ENCODE results near the gene FLNC. TPM values are rescaled to one million over a fixed set of nuclear protein-coding genes. Genes with fewer than 3 reads are reported as not detected.

FLNC gene
- total RNA-seq, 4 donors from 2014 or later = 5.7 to 12.6 (median 9.3) TPM

DNA sequence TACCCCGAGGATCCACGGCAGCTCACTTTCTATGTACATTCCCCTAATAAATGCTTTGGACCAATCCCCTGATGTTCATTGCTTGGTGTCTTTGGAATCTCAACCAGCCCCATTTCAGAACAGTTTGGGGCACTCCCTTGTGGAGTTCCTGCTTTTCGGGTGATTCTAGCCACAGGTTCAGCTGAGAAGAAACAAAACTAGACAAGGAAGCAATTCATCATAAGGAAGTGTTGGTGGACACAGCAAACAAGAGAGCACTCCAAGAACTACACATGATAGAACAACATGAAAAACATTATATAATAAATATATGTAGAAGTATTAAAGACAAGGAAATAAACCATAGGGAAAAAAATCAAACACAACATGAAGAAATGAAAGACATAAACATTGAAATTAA lies 44.5 kb upstream of the FLNC start:
- H3K4me1 ChIP-seq = no peaks in the 10 kb centered on the region
- 79 to 86% methylated on average over 3 of the region's 3 CpGs for WGBS, 2 donors

GRCh38 chr7:128788446-128789412 lies 41.5 kb upstream of the FLNC start:
- Histone ChIP-seq H3K36me3 (no peaks in the 10 kb centered on the region), H3K4me1 (peaks cover 8 to 9% of the 10 kb centered on the region in 2 donors), H3K27ac (no peak overlapping the region), H3K4me3 (replicated peaks in 1 of 3) (no peak overlapping the region), H3K27me3 (no peaks in the 10 kb centered on the region), H3K9me3 (no peaks in the 10 kb centered on the region)
- DNase-seq = no peak
- intact Hi-C loops (cut with DNase I) = no loop called here
- TF ChIP-seq POLR2A (IDR thresholded peaks at IDR 0.05) = no peak
- TF ChIP-seq, protein P1, sequence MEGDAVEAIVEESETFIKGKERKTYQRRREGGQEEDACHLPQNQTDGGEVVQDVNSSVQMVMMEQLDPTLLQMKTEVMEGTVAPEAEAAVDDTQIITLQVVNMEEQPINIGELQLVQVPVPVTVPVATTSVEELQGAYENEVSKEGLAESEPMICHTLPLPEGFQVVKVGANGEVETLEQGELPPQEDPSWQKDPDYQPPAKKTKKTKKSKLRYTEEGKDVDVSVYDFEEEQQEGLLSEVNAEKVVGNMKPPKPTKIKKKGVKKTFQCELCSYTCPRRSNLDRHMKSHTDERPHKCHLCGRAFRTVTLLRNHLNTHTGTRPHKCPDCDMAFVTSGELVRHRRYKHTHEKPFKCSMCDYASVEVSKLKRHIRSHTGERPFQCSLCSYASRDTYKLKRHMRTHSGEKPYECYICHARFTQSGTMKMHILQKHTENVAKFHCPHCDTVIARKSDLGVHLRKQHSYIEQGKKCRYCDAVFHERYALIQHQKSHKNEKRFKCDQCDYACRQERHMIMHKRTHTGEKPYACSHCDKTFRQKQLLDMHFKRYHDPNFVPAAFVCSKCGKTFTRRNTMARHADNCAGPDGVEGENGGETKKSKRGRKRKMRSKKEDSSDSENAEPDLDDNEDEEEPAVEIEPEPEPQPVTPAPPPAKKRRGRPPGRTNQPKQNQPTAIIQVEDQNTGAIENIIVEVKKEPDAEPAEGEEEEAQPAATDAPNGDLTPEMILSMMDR (IDR thresholded peaks at IDR 0.05) = no peak
- WGBS, 2 donors = 81 to 85% methylated on average over 6 to 9 of the region's 9 CpGs

More for the DNA sequence above, 44.5 kb upstream of the FLNC start:
- intact Hi-C loops (cut with DNase I) = no loop called here
- Histone ChIP-seq H3K36me3 (no peaks in the 10 kb centered on the region), H3K27me3 (no peaks in the 10 kb centered on the region), H3K27ac (no peak overlapping the region), H3K9me3 (no peaks in the 10 kb centered on the region), H3K4me3 (replicated peaks in 1 of 3) (no peak overlapping the region)
- no peak for TF ChIP-seq POLR2A (IDR thresholded peaks at IDR 0.05)
- TF ChIP-seq, protein P1 (IDR thresholded peaks at IDR 0.05) = no peak
- no peak for DNase-seq

DNA sequence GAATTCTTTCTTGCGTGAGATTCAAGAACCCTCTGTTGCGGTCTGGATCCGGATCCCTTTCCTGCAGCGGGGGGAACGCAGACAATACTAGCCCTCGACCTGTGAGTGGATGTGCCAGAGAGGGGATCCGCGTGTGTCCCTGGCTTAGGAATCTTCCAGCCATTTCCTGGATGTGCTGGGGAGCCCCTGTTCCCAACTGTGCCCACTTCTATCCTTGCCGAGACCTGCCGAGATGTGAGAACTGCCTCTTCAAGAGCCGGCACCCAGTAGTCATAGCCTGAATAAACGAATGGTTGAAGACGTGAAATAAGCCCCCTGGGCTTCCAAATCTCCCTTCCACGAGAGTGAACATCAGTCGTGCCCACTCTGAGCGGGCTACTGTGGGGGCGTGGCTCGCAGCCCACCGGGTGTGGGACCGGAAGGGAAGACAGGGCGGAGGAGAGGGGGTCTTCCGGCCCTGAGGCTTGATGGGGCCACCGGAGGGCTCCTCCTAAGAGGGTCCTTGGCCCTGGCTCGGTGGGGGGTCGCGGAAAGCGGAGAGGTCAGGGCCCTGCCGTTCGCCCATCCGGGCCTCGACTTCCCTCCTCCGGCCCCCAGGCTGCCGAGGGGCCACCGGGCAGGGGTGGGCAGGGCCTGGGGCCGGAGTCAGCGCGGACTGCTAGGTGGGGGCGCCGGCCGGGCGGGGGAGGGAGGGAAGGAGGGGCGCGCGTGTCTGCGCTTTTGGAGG lies 39.7 kb upstream of the FLNC start:
- Histone ChIP-seq H3K4me1 (peaks cover 8 to 9% of the 10 kb centered on the region in 2 donors), H3K27me3 (no peaks in the 10 kb centered on the region), H3K9me3 (no peaks in the 10 kb centered on the region), H3K27ac (peak overlapping the region in 1 of 3 donors; percentile 37), H3K4me3 (replicated peaks in 1 of 3) (peak overlapping the region in 2 of 3 donors; percentile 59 to 88), H3K36me3 (no peaks in the 10 kb centered on the region)
- TF ChIP-seq POLR2A (IDR thresholded peaks at IDR 0.05) = no peak
- TF ChIP-seq, protein P1 (IDR thresholded peaks at IDR 0.05) = peak in 1 of 6 experiments; percentile 1
- 23 to 33% methylated on average over 16 to 20 of the region's 45 CpGs for WGBS, 2 donors
- DNase-seq = no peak
- intact Hi-C loops (cut with DNase I) = no loop called here

DNA sequence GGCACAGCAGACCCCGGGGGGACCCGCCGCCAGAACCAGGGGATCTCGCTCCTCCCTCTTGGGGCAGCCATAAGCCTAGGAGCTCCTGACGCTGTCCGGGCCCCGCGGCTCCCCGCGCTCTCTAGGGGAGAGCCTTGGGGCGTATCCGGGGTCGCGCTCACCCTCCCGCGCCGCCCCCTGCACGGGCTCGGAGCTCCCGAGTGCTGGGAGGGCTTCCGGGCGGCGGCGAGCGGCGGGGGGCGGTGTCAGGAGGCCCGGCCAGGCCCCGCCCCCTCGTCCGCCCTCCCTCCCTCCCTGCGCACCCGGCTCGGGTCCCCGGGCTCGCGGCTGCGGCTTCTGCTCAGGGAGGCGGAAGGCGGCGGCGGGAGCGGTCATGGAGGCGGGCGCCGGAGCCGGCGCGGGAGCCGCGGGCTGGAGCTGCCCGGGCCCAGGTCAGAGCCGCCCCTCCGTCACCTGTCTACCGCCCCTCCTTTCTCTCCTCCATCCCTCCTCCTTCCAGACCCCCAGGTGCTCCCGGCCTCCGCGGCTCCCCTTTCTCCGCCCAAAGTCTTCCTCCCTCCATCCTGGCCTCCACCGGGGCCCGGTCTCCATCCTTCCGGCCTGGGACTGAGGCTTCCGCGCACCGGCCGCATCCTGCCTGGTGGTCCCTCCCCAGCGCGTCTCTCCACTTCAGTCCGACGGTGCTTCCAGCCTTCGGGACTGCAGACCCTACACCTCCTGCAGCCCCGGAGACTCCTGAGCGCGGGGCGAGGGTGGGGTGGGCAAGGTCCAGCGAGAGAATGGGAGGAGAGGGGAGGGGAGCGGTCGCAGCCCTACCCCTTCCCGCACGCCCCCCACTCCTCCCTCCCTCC lies 38.9 kb upstream of the FLNC start, which contains the start of gene CCDC136:
CCDC136 (plus strand) TSS at position 848 of the 851 bp plus-strand sequence. CDS start 444 bp downstream, outside the sequence.
- Histone ChIP-seq H3K9me3 (no peaks in the 10 kb centered on the region), H3K4me1 (peaks cover 8 to 9% of the 10 kb centered on the region in 2 donors), H3K27ac (peak within 1 kb of the TSS in 1 of 3 donors; percentile 37), H3K27me3 (no peaks in the 10 kb centered on the region), H3K4me3 (replicated peaks in 1 of 3) (peak within 1 kb of the TSS; percentile 58 to 88 (median 59)), H3K36me3 (no peaks in the 10 kb centered on the region)
- TF ChIP-seq POLR2A (IDR thresholded peaks at IDR 0.05) = no peak
- TF ChIP-seq, protein P1 (IDR thresholded peaks at IDR 0.05) = no peak
- WGBS, 2 donors = 0% methylated on average over 26 to 38 of the region's 80 CpGs
- intact Hi-C loops (cut with DNase I) = no loop called here
- DNase-seq = peak; percentile 62 to 67
